SU-DHL-6 (cell line): ENCODE data around the gene NQO2.

Source experiments
- CTCF ChIP-seq: fragments of 200-600 bp; sonication (generic); IDR thresholded peaks from one replicate; pipeline ENCODE4 v1.5.1; 2017; ENCODE audit warnings: antibody characterized with exemption, mild to moderate bottlenecking, low read length, moderate library complexity; ENCODE audit not compliant: insufficient read depth, poor library complexity, severe bottlenecking
- EZH2phosphoT487 ChIP-seq: fragments of 200-600 bp; sonication (generic), shearing (Covaris generic); conservative IDR thresholded peaks from 2 replicates; pipeline ENCODE4 v1.6.1; 2018; ENCODE audit warnings: mild to moderate bottlenecking, antibody characterized with exemption, low read length, moderate library complexity, mixed read lengths

GRCh38 chr6:3007571-3007970, 7.9 kb downstream of the NQO2 start:
- TF ChIP-seq CTCF (no peak), EZH2phosphoT487 (no peak)
